Mesenchymal stem cell (in vitro differentiated cells and primary cell): Measurements from ENCODE around the gene CMKLR1.
A peak's percentile ranks its signal among the peaks of the same experiment; 100 is the strongest.

Source experiments
- DNase-seq: peaks from one replicate; pipeline ENCODE4 v3.0.0-alpha.2; 2013
- H2AFZ ChIP-seq: one replicate; pipeline ENCODE4 v1.6.1; 2013; ENCODE audit warnings: low read depth, mild to moderate bottlenecking, control low read depth, inconsistent platforms, low read length, moderate library complexity
- H2AK5ac ChIP-seq: 2 replicates; pipeline ENCODE4 v1.6.1; 2013; ENCODE audit warnings: low read length, moderate library complexity, mild to moderate bottlenecking, inconsistent platforms; ENCODE audit not compliant: severe bottlenecking
- H2BK120ac ChIP-seq: one replicate; pipeline ENCODE4 v1.6.1; 2013; ENCODE audit warnings: low read depth, mild to moderate bottlenecking, inconsistent platforms, low read length, moderate library complexity
- H2BK12ac ChIP-seq, 2 experiments: one replicate each; pipeline ENCODE4 v1.6.1; 2013; ENCODE audit warnings: inconsistent platforms in 2 of 2, low read length in 2 of 2, mild to moderate bottlenecking in 2 of 2, moderate library complexity in 2 of 2, control low read depth in 1 of 2
- H2BK15ac ChIP-seq: one replicate; pipeline ENCODE4 v1.6.1; 2013; ENCODE audit warnings: mild to moderate bottlenecking, low read depth, inconsistent platforms; ENCODE audit not compliant: poor library complexity, severe bottlenecking
- H2BK5ac ChIP-seq: 2 replicates; pipeline ENCODE4 v1.6.1; 2013; ENCODE audit warnings: low read depth, mild to moderate bottlenecking, low read length, control low read depth, inconsistent platforms; ENCODE audit not compliant: poor library complexity, severe bottlenecking
- H3K14ac ChIP-seq, 2 experiments: one replicate each; pipeline ENCODE4 v1.6.1; 2013; ENCODE audit warnings: inconsistent platforms in 2 of 2, low read length in 2 of 2, control low read depth in 1 of 2, mild to moderate bottlenecking in 1 of 2, moderate library complexity in 1 of 2
- H3K18ac ChIP-seq, 2 experiments: one replicate each; pipeline ENCODE4 v1.6.1; 2013; ENCODE audit warnings: inconsistent platforms in 2 of 2, low read length in 2 of 2, control low read depth in 1 of 2, low read depth in 1 of 2, mild to moderate bottlenecking in 1 of 2
- H3K23ac ChIP-seq, 2 experiments: one replicate each; pipeline ENCODE4 v1.6.1; 2013; ENCODE audit warnings: inconsistent platforms in 2 of 2, low read length in 2 of 2, mild to moderate bottlenecking in 2 of 2, moderate library complexity in 2 of 2, control low read depth in 1 of 2
- H3K27ac ChIP-seq: 2 replicates; pipeline ENCODE4 v1.5.1; 2013; ENCODE audit warnings: mild to moderate bottlenecking, moderate library complexity, low read length, control low read depth, inconsistent platforms; ENCODE audit not compliant: poor library complexity, severe bottlenecking
- H3K27me3 ChIP-seq, 2 experiments: 2 replicates each; pipeline versions ENCODE4 v1.6.1 to v1.7.0; 2013; ENCODE audit warnings: low read length in 2 of 2, mild to moderate bottlenecking in 2 of 2, moderate library complexity in 2 of 2, control low read depth in 1 of 2, inconsistent platforms in 1 of 2; ENCODE audit not compliant: control insufficient read depth in 1 of 2, insufficient read depth in 1 of 2
- H3K36me3 ChIP-seq, 2 experiments: 2 replicates each; pipeline versions ENCODE4 v1.6.1 to v1.7.0; 2013; ENCODE audit warnings: low read length in 2 of 2, control low read depth in 1 of 2, inconsistent platforms in 1 of 2, low read depth in 1 of 2, mild to moderate bottlenecking in 1 of 2; ENCODE audit not compliant: insufficient read depth in 2 of 2, control insufficient read depth in 1 of 2
- H3K4ac ChIP-seq, 2 experiments: one replicate each; pipeline ENCODE4 v1.6.1; 2013; ENCODE audit warnings: inconsistent platforms in 2 of 2, low read length in 2 of 2, mild to moderate bottlenecking in 2 of 2, moderate library complexity in 2 of 2, control low read depth in 1 of 2, low read depth in 1 of 2
- H3K4me1 ChIP-seq: 2 replicates; pipeline ENCODE4 v1.6.1; 2013; ENCODE audit warnings: low read depth, low read length, control low read depth; ENCODE audit not compliant: control insufficient read depth, insufficient read depth
- H3K4me2 ChIP-seq: 2 replicates; pipeline ENCODE4 v1.6.1; 2013; ENCODE audit warnings: low read length, mild to moderate bottlenecking, inconsistent platforms; ENCODE audit not compliant: poor library complexity, severe bottlenecking
- H3K4me3 ChIP-seq, 2 experiments: 2 replicates each; pipeline versions ENCODE4 v1.5.1 to v1.7.0; 2013; ENCODE audit warnings: low read length in 2 of 2, mild to moderate bottlenecking in 2 of 2, control low read depth in 1 of 2, low read depth in 1 of 2; ENCODE audit not compliant: insufficient read depth in 1 of 2
- H3K79me1 ChIP-seq: replicated peaks from 2 replicates; pipeline ENCODE4 v1.6.1; 2013; ENCODE audit warnings: mild to moderate bottlenecking, control low read depth, low read length, inconsistent platforms; ENCODE audit not compliant: poor library complexity, severe bottlenecking
- H3K9ac ChIP-seq: 2 replicates; pipeline ENCODE4 v1.7.0; 2013; ENCODE audit warnings: mild to moderate bottlenecking, low read length, moderate library complexity
- H3K9me3 ChIP-seq: 2 replicates; pipeline ENCODE4 v1.7.0; 2013; ENCODE audit warnings: mild to moderate bottlenecking, low read length; ENCODE audit not compliant: control insufficient read depth
- H4K8ac ChIP-seq: one replicate; pipeline ENCODE4 v1.6.1; 2013; ENCODE audit warnings: inconsistent platforms, mild to moderate bottlenecking, low read length, moderate library complexity
- H4K91ac ChIP-seq: one replicate; pipeline ENCODE4 v1.6.1; 2013; ENCODE audit warnings: mild to moderate bottlenecking, low read length, inconsistent platforms
- WGBS: methylation state at CpG from one replicate; pipeline ENCODE4 v1.1.7; 2013; ENCODE audit warnings: mixed read lengths; 5-methylcytosine and 5-hydroxymethylcytosine counted together

CMKLR1 gene

GRCh38 chr12:108337235-108338223, 1.6 kb downstream of the CMKLR1 start:
- Histone ChIP-seq H2BK15ac (no peak overlapping the region), H3K9me3 (no peaks in the 10 kb centered on the region), H4K8ac (no peak overlapping the region), H2AK5ac (no peak overlapping the region), H3K23ac (no peak overlapping the region), H3K4me1 (peaks cover 23% of the 10 kb centered on the region), H3K36me3 (no peaks in the 10 kb centered on the region), H4K91ac (no peak overlapping the region), H3K14ac (no peak overlapping the region), H3K18ac (no peak overlapping the region), H3K27ac (no peak overlapping the region), H3K4me2 (no peak overlapping the region), H3K9ac (peak overlapping the region; percentile 31), H2BK12ac (no peak overlapping the region), H2BK120ac (no peak overlapping the region), H3K4me3 (peak overlapping the region in 1 of 2 experiments; percentile 56), H3K27me3 (peaks cover 0 to 35% of the 10 kb centered on the region in 2 experiments), H3K79me1 (no peaks in the 10 kb centered on the region), H2BK5ac (no peak overlapping the region), H3K4ac (no peak overlapping the region), H2AFZ (no peak overlapping the region)
- 50% methylated on average over 7 of the region's 9 CpGs for WGBS
- DNase-seq, result no peak

GRCh38 chr12:108335349-108336119, 3.6 kb downstream of the CMKLR1 start:
- WGBS, result 90% methylated on average over 3 of the region's 4 CpGs

GRCh38 chr12:108333898-108334699, 5.0 kb downstream of the CMKLR1 start:
- H3K18ac ChIP-seq, result no peak overlapping the region
- H3K23ac ChIP-seq, result no peak overlapping the region
- no peak overlapping the region for H3K14ac ChIP-seq
- H2AK5ac ChIP-seq, result peak overlapping the region; percentile 30
- H2AFZ ChIP-seq, result no peak overlapping the region
- H3K79me1 ChIP-seq, result no peaks in the 10 kb centered on the region
- DNase-seq, result no peak
- H3K27ac ChIP-seq, result no peak overlapping the region
- peaks cover 14% of the 10 kb centered on the region for H3K4me1 ChIP-seq
- no peak overlapping the region for H3K9ac ChIP-seq
- no peak overlapping the region for H2BK15ac ChIP-seq
- H3K4ac ChIP-seq, result no peak overlapping the region
- peaks cover 9% of the 10 kb centered on the region for H3K9me3 ChIP-seq
- no peak overlapping the region for H4K8ac ChIP-seq
- 83% methylated on average over 10 of the region's 10 CpGs for WGBS
- no peak overlapping the region for H2BK12ac ChIP-seq
- no peaks in the 10 kb centered on the region for H3K36me3 ChIP-seq
- H2BK120ac ChIP-seq, result no peak overlapping the region
- no peak overlapping the region for H2BK5ac ChIP-seq
- H3K4me2 ChIP-seq, result no peak overlapping the region
- no peak overlapping the region for H3K4me3 ChIP-seq
- no peak overlapping the region for H4K91ac ChIP-seq
- H3K27me3 ChIP-seq, result peaks cover 0 to 30% of the 10 kb centered on the region in 2 experiments

More at GRCh38 chr12:108335349-108336119, 3.6 kb downstream of the CMKLR1 start:
- DNase-seq, result no peak
- H3K36me3 ChIP-seq, result no peaks in the 10 kb centered on the region
- peaks cover 0 to 33% of the 10 kb centered on the region in 2 experiments for H3K27me3 ChIP-seq
- H4K8ac ChIP-seq, result no peak overlapping the region
- no peaks in the 10 kb centered on the region for H3K9me3 ChIP-seq
- H2BK15ac ChIP-seq, result no peak overlapping the region
- no peak overlapping the region for H3K9ac ChIP-seq
- H3K23ac ChIP-seq, result no peak overlapping the region
- H3K14ac ChIP-seq, result no peak overlapping the region
- no peak overlapping the region for H2BK12ac ChIP-seq
- no peak overlapping the region for H3K27ac ChIP-seq
- no peak overlapping the region for H2BK120ac ChIP-seq
- peaks cover 19% of the 10 kb centered on the region for H3K4me1 ChIP-seq
- H3K4ac ChIP-seq, result no peak overlapping the region
- no peak overlapping the region for H3K4me3 ChIP-seq
- H2AK5ac ChIP-seq, result no peak overlapping the region
- no peak overlapping the region for H2AFZ ChIP-seq
- H2BK5ac ChIP-seq, result no peak overlapping the region
- H4K91ac ChIP-seq, result no peak overlapping the region
- no peaks in the 10 kb centered on the region for H3K79me1 ChIP-seq
- H3K4me2 ChIP-seq, result no peak overlapping the region
- H3K18ac ChIP-seq, result no peak overlapping the region
